Skin of body (tissue), 2 donors: Measurements from ENCODE around the gene CAST. TPM values are rescaled to one million over a fixed set of nuclear protein-coding genes. Genes with fewer than 3 reads are reported as not detected.
"Not testable (repeated sequence)": the region's sequence is repeated elsewhere in the genome, so short reads cannot be mapped to it uniquely, and the experiment has no call there.

Experiments used
- DNase-seq: peaks from one replicate; lab custom pipeline; 2025; lab: John Stamatoyannopoulos, UW
- total RNA-seq: library from RNA; depleted of rRNA; stranded (reverse); fragments of >200 nt; gene quantifications from one replicate; pipeline ENCODE4 v1.2.3, GENCODE V29; 2014

Gene CAST
- 163 TPM for total RNA-seq

- peak; percentile 77 for DNase-seq
These were observed at the start of gene CAST for GRCh38 chr5:96661855-96662724. Gene CAST (plus strand): TSS chr5:96662376. CDS start chr5:96662423, 47 bp downstream.

GRCh38 chr5:96614110-96614691 lies 48.0 kb upstream of the CAST start:
- DNase-seq: peak; percentile 61

- DNase-seq: no peak
These were observed 47.0 kb upstream of the CAST start for GRCh38 chr5:96615223-96615622.

- DNase-seq: no peak
These were observed 45.4 kb upstream of the CAST start for GRCh38 chr5:96616801-96617200.

- DNase-seq: not testable (repeated sequence)
These were observed 43.7 kb upstream of the CAST start for GRCh38 chr5:96618311-96619016.

- no peak for DNase-seq
These were observed 42.2 kb upstream of the CAST start for GRCh38 chr5:96619946-96620345.

GRCh38 chr5:96624596-96624995 lies 37.6 kb upstream of the CAST start:
- DNase-seq: no peak

GRCh38 chr5:96625365-96625764 lies 36.8 kb upstream of the CAST start:
- no peak for DNase-seq

- no peak for DNase-seq
These were observed 35.2 kb upstream of the CAST start for GRCh38 chr5:96626956-96627355.

- DNase-seq: no peak
These were observed 34.3 kb upstream of the CAST start for GRCh38 chr5:96627792-96628398.

- no peak for DNase-seq
These were observed 33.8 kb upstream of the CAST start for GRCh38 chr5:96628406-96628805.

- no peak for DNase-seq
These were observed 32.4 kb upstream of the CAST start for GRCh38 chr5:96629774-96630173.

GRCh38 chr5:96633820-96634219 lies 28.4 kb upstream of the CAST start:
- no peak for DNase-seq

GRCh38 chr5:96634881-96635280 lies 27.3 kb upstream of the CAST start:
- DNase-seq: no peak

- DNase-seq: no peak
These were observed 26.1 kb upstream of the CAST start for GRCh38 chr5:96636046-96636445.

- DNase-seq: no peak
These were observed 25.6 kb upstream of the CAST start for GRCh38 chr5:96636594-96636993.

GRCh38 chr5:96637196-96637595 lies 25.0 kb upstream of the CAST start:
- no peak for DNase-seq

- DNase-seq: no peak
These were observed 23.6 kb upstream of the CAST start for GRCh38 chr5:96638561-96638960.

GRCh38 chr5:96640696-96641095 lies 21.5 kb upstream of the CAST start:
- DNase-seq: no peak

- DNase-seq: no peak
These were observed 20.6 kb upstream of the CAST start for GRCh38 chr5:96641368-96642280.

- no peak for DNase-seq
These were observed 19.9 kb upstream of the CAST start for GRCh38 chr5:96642281-96642640.
